Lower leg skin (tissue), 3 donors: Measurements from ENCODE around the gene MTRFR.

ENCODE experiments used
- CTCF ChIP-seq, 3 donors: fragments of 450-650 bp; IDR thresholded peaks; one replicate each; pipeline ENCODE4 v1.5.1; 2016; ENCODE audit warnings: antibody characterized with exemption in 3 of 3, mild to moderate bottlenecking in 3 of 3, moderate library complexity in 2 of 3
- POLR2A ChIP-seq, 2 donors: fragments of 450-650 bp; IDR thresholded peaks; one replicate each; pipeline ENCODE4 v1.6.1; 2016 to 2017; ENCODE audit warnings: antibody characterized with exemption in 2 of 2, mild to moderate bottlenecking in 1 of 2, moderate library complexity in 1 of 2

GRCh38 chr12:123243671-123244262 lies 10.5 kb downstream of the MTRFR start:
- TF ChIP-seq CTCF (IDR thresholded peaks at IDR 0.05) = no peak
- no peak for TF ChIP-seq POLR2A (IDR thresholded peaks at IDR 0.05)
